GM10266 (cell line): ENCODE measurements around the gene SMURF2.

Experiments used
- DNase-seq: peaks from one replicate; pipeline ENCODE4 v3.0.0; 2012; ENCODE audit errors: extremely low spot score
- CTCF ChIP-seq: IDR thresholded peaks from 2 replicates; pipeline ENCODE4 v1.5.1; 2012; ENCODE audit warnings: mild to moderate bottlenecking, low read depth; ENCODE audit not compliant: control insufficient read depth, insufficient read depth; ENCODE audit errors: missing control alignments

SMURF2 gene

GRCh38 chr17:64625541-64625940 lies 36.6 kb downstream of the SMURF2 start:
- no peak for DNase-seq
- no peak for TF ChIP-seq CTCF

- no peak for TF ChIP-seq CTCF
- DNase-seq: no peak
These were observed 39.0 kb downstream of the SMURF2 start for GRCh38 chr17:64622931-64623654.

- no peak for TF ChIP-seq CTCF
These were observed 40.3 kb downstream of the SMURF2 start for GRCh38 chr17:64621772-64622171.

GRCh38 chr17:64618848-64619247 lies 43.3 kb downstream of the SMURF2 start:
- no peak for DNase-seq
- no peak for TF ChIP-seq CTCF

More at GRCh38 chr17:64621772-64622171, 40.3 kb downstream of the SMURF2 start:
- no peak for DNase-seq

GRCh38 chr17:64617125-64617780 lies 44.9 kb downstream of the SMURF2 start:
- no peak for DNase-seq
- TF ChIP-seq CTCF: no peak

- DNase-seq: no peak
- TF ChIP-seq CTCF: no peak
These were observed 47.0 kb downstream of the SMURF2 start for GRCh38 chr17:64615028-64615677.

GRCh38 chr17:64614266-64615027 lies 47.7 kb downstream of the SMURF2 start:
- DNase-seq: no peak
- TF ChIP-seq CTCF: no peak
